GM12873 (cell line): Measurements from ENCODE around the gene STX12.

Experiments
- CTCF ChIP-seq: IDR thresholded peaks from 2 replicates; pipeline ENCODE4 v1.5.1; 2012; ENCODE audit warnings: low read depth, mild to moderate bottlenecking, moderate library complexity, low read length, control low read depth; ENCODE audit not compliant: insufficient read depth; ENCODE audit errors: missing control alignments

STX12 gene

GRCh38 chr1:27772932-27773825, at the start of gene STX12:
STX12 (plus strand) TSS chr1:27773219; CDS start chr1:27773308, 89 bp downstream.
- no peak for TF ChIP-seq CTCF

- no peak for TF ChIP-seq CTCF
Measured at GRCh38 chr1:27724961-27725373, 48.1 kb upstream of the STX12 start.

- TF ChIP-seq CTCF = peak; percentile 51
Measured at GRCh38 chr1:27725374-27726172, 47.4 kb upstream of the STX12 start, which contains the start of gene FAM76A. FAM76A (plus strand) TSS chr1:27725961; CDS start chr1:27726081, 120 bp downstream.

- TF ChIP-seq CTCF = no peak
Measured at GRCh38 chr1:27726173-27727044, 46.6 kb upstream of the STX12 start.

GRCh38 chr1:27727126-27727525, 45.9 kb upstream of the STX12 start:
- TF ChIP-seq CTCF = no peak

GRCh38 chr1:27736252-27736651, 36.8 kb upstream of the STX12 start:
- no peak for TF ChIP-seq CTCF

GRCh38 chr1:27741121-27741520, 31.9 kb upstream of the STX12 start:
- no peak for TF ChIP-seq CTCF
